ENCODE measurements around the gene SYVN1. TPM values are rescaled to one million over a fixed set of nuclear protein-coding genes. Genes with fewer than 3 reads are reported as not detected.

Gene SYVN1
- total RNA-seq, 1 donor = 11.9 TPM

GRCh38 chr11:65134952-65135632 is 773 bp upstream of the SYVN1 start:
- peak overlapping the region; percentile 93 for H2AFZ ChIP-seq (ENCODE audit: low read length)
- no peaks in the 10 kb centered on the region for H3K27me3 ChIP-seq (ENCODE audit: insufficient read depth, low read length)
- peaks cover 26% of the 10 kb centered on the region for H3K36me3 ChIP-seq (ENCODE audit: insufficient read depth, low read length)
- H3K27ac ChIP-seq (ENCODE audit: low read depth, low read length) = peak overlapping the region; percentile 99
- H3K79me2 ChIP-seq (ENCODE audit: insufficient read depth, low read length) = peaks cover 49% of the 10 kb centered on the region
- peak; percentile 98 for DNase-seq (ENCODE audit: insufficient read length, low spot score, missing footprints)
- H3K4me1 ChIP-seq (ENCODE audit: insufficient read depth, low read length) = peaks cover 18% of the 10 kb centered on the region
- H4K20me1 ChIP-seq (ENCODE audit: insufficient read depth, low read length) = peaks cover 32% of the 10 kb centered on the region
- peak overlapping the region; percentile 85 for H3K4me2 ChIP-seq (ENCODE audit: insufficient read depth, low read length)
- TF ChIP-seq CTCF (IDR thresholded peaks at IDR 0.05; ENCODE audit: extremely low read depth, low read depth, low read length) = no peak
- H3K9me3 ChIP-seq (ENCODE audit: low read depth, low read length) = no peaks in the 10 kb centered on the region
- peak overlapping the region; percentile 96 for H3K4me3 ChIP-seq (ENCODE audit: insufficient read depth, low read length)

- DNase-seq (ENCODE audit: insufficient read length, low spot score, missing footprints) = peak; percentile 70
- TF ChIP-seq CTCF (IDR thresholded peaks at IDR 0.05; ENCODE audit: extremely low read depth, low read depth, low read length) = no peak
- peaks cover 38% of the 10 kb centered on the region for H3K36me3 ChIP-seq (ENCODE audit: insufficient read depth, low read length)
- peaks cover 52% of the 10 kb centered on the region for H3K79me2 ChIP-seq (ENCODE audit: insufficient read depth, low read length)
- peaks cover 18% of the 10 kb centered on the region for H3K4me1 ChIP-seq (ENCODE audit: insufficient read depth, low read length)
- no peaks in the 10 kb centered on the region for H3K9me3 ChIP-seq (ENCODE audit: low read depth, low read length)
- H3K4me3 ChIP-seq (ENCODE audit: insufficient read depth, low read length) = peak overlapping the region; percentile 96
- H3K4me2 ChIP-seq (ENCODE audit: insufficient read depth, low read length) = peak overlapping the region; percentile 85
- no peaks in the 10 kb centered on the region for H3K27me3 ChIP-seq (ENCODE audit: insufficient read depth, low read length)
- peak overlapping the region; percentile 99 for H3K27ac ChIP-seq (ENCODE audit: low read depth, low read length)
- H4K20me1 ChIP-seq (ENCODE audit: insufficient read depth, low read length) = peaks cover 34% of the 10 kb centered on the region
- peak overlapping the region; percentile 93 for H2AFZ ChIP-seq (ENCODE audit: low read length)
These were observed 595 bp downstream of the SYVN1 start for GRCh38 chr11:65133724-65134123.

- Histone ChIP-seq H3K27ac (ENCODE audit: low read depth, low read length) (peak overlapping the region; percentile 99), H3K27me3 (ENCODE audit: insufficient read depth, low read length) (no peaks in the 10 kb centered on the region), H4K20me1 (ENCODE audit: insufficient read depth, low read length) (peaks cover 35% of the 10 kb centered on the region), H3K9me3 (ENCODE audit: low read depth, low read length) (no peaks in the 10 kb centered on the region), H2AFZ (ENCODE audit: low read length) (no peak overlapping the region), H3K4me1 (ENCODE audit: insufficient read depth, low read length) (peaks cover 18% of the 10 kb centered on the region), H3K36me3 (ENCODE audit: insufficient read depth, low read length) (peaks cover 43% of the 10 kb centered on the region), H3K4me3 (ENCODE audit: insufficient read depth, low read length) (peak overlapping the region; percentile 96), H3K79me2 (ENCODE audit: insufficient read depth, low read length) (peaks cover 52% of the 10 kb centered on the region), H3K4me2 (ENCODE audit: insufficient read depth, low read length) (peak overlapping the region; percentile 85)
- DNase-seq (ENCODE audit: insufficient read length, low spot score, missing footprints) = peak; percentile 82
- TF ChIP-seq CTCF (IDR thresholded peaks at IDR 0.05; ENCODE audit: extremely low read depth, low read depth, low read length) = no peak
These were observed 1.2 kb downstream of the SYVN1 start for GRCh38 chr11:65132988-65133700.
